Measurements from ENCODE around the gene UNCX. TPM values are rescaled to one million over a fixed set of nuclear protein-coding genes. Genes with fewer than 3 reads are reported as not detected.

The UNCX gene
- total RNA-seq, 1 donor from 2014 or later: not detected

DNA sequence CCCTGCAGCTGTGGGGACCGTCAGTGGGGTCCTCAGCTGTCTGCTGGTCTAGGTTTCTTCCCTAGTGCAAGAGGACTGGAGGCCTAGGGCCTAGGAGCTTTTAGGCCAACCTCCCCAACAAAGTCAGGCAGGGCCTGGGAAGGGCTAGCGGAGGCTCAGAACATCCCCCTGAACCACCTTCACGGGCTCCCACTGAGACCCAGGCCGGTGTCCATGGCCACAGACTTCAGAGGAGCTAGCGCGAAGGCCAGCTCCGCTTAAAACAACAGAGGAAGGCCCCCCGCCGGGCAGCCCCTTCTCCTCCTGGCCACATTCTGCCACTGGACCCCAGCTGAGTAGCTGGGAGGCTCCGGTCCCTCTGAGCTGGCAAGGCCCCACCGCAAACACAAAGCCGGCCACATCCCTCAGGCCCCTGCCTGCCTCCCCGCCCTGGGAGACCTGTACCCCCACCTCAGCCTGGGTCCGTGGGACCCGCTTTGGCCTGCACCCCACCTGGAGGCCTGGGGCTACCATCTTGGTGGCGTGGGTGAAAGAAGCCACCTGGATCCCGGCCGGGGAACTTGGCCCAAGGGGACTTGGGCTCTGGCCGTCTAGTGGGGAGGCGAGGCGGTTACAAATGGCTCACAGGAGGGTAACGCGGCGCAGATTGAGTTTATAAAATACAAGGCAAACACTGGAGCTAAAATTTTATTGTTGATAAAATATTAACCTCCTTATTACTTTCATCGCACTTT is 5.4 kb upstream of the UNCX start:
- Histone ChIP-seq H3K36me3 (no peaks in the 10 kb centered on the region), H3K4me1 (peaks cover 5% of the 10 kb centered on the region), H3K9me3 (no peaks in the 10 kb centered on the region), H3K4me3 (no peak overlapping the region), H3K27me3 (ENCODE audit: low read depth) (peaks cover 98% of the 10 kb centered on the region), H3K27ac (no peak overlapping the region)
- DNase-seq: no peak
- intact Hi-C loops (cut with DNase I): no loop called here
- ATAC-seq: no peak
- TF ChIP-seq CTCF (IDR thresholded peaks at IDR 0.05): no peak

DNA sequence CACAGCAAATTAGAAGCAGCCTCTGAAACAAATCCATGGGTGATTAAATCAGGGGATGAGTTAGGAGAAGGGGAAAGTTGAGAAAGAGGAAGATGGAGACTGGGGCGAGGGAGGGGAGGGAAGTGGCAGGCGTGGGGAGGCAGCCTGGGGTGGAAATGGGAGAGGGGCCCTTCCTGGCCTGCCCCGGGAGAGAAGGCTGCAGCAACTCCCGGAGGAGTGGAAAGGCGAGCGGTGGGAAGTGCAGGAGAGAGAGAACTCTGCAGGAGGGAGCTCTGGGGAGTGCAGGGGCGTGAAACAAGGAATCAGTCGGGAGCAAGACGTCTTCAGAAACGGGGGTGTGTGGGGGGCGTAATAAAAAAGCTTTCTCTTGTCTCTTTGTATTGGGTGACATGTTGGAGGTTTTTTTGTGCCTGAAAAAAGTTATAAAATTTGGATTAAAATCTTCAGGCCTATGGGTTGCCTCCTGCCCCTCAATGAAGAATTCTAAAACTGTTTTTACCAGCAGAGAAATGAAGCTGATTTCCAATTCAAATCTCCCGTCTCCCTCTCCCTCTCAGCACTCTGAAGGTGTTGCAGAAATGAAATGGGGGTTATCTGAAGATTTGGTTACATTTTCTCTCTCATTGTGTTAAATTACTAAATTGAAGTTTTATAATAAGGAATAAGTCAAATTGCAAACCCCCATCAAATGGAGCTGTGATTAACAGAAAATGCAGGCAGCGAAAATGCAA is 4.7 kb upstream of the UNCX start:
- peaks cover 97% of the 10 kb centered on the region for H3K27me3 ChIP-seq (ENCODE audit: low read depth)
- TF ChIP-seq CTCF (IDR thresholded peaks at IDR 0.05): no peak
- ATAC-seq (no peak), DNase-seq (no peak)
- no peaks in the 10 kb centered on the region for H3K36me3 ChIP-seq
- peaks cover 5% of the 10 kb centered on the region for H3K4me1 ChIP-seq
- no peak overlapping the region for H3K27ac ChIP-seq
- intact Hi-C loops (cut with DNase I): no loop called here
- H3K4me3 ChIP-seq: no peak overlapping the region
- H3K9me3 ChIP-seq: no peaks in the 10 kb centered on the region

- intact Hi-C loops (cut with DNase I): no loop called here
These were observed 4.0 kb upstream of the UNCX start for GRCh38 chr7:1228545-1229201.

GRCh38 chr7:1229202-1229947 is 3.3 kb upstream of the UNCX start:
- H3K27ac ChIP-seq: no peak overlapping the region
- no peak for TF ChIP-seq CTCF (IDR thresholded peaks at IDR 0.05)
- peaks cover 5% of the 10 kb centered on the region for H3K4me1 ChIP-seq
- no peak overlapping the region for H3K4me3 ChIP-seq
- no peaks in the 10 kb centered on the region for H3K36me3 ChIP-seq
- DNase-seq: no peak
- H3K27me3 ChIP-seq (ENCODE audit: low read depth): peaks cover 97% of the 10 kb centered on the region
- no peak for ATAC-seq
- intact Hi-C loops (cut with DNase I): no loop called here
- no peaks in the 10 kb centered on the region for H3K9me3 ChIP-seq

More at GRCh38 chr7:1228545-1229201, 4.0 kb upstream of the UNCX start:
- no peaks in the 10 kb centered on the region for H3K36me3 ChIP-seq
- H3K4me3 ChIP-seq: no peak overlapping the region
- H3K4me1 ChIP-seq: peaks cover 5% of the 10 kb centered on the region
- H3K9me3 ChIP-seq: no peaks in the 10 kb centered on the region
- ATAC-seq (no peak), DNase-seq (no peak)
- H3K27ac ChIP-seq: no peak overlapping the region
- peaks cover 97% of the 10 kb centered on the region for H3K27me3 ChIP-seq (ENCODE audit: low read depth)
- TF ChIP-seq CTCF (IDR thresholded peaks at IDR 0.05): no peak

DNA sequence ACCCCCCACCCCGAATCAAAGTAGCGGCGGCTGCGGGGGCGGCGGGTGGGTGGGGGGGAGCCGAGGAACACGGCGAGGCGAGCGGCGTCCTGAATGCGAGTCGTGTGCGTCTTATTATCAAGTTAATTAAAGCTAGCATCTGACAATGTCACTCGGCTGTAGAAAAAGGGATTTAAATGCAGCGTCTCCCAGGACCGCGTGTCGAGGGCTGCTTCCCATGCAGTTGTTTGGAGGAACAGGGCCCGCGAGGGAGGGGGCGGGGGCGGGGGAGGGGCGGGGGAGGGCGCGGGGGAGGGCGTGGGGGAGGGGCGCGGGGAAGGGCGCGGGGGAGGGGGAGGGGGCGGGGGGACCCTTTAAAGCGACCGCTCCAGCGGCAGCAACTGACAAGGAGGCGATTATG is 2.7 kb upstream of the UNCX start:
- Histone ChIP-seq H3K27me3 (ENCODE audit: low read depth) (peaks cover 97% of the 10 kb centered on the region), H3K27ac (no peak overlapping the region), H3K4me1 (peaks cover 5% of the 10 kb centered on the region), H3K4me3 (no peak overlapping the region), H3K36me3 (no peaks in the 10 kb centered on the region), H3K9me3 (no peaks in the 10 kb centered on the region)
- ATAC-seq (no peak), DNase-seq (no peak)
- intact Hi-C loops (cut with DNase I): no loop called here
- no peak for TF ChIP-seq CTCF (IDR thresholded peaks at IDR 0.05)
